A549 (cell line): ENCODE measurements around the gene TARDBP.
"Not testable (repeated sequence)": the region's sequence is repeated elsewhere in the genome, so short reads cannot be mapped to it uniquely, and the experiment has no call there.

ENCODE experiments used
- BHLHE40 ChIP-seq: IDR thresholded peaks from 2 replicates; pipeline ENCODE4 v1.6.1; 2012; ENCODE audit warnings: low read depth, low read length, inconsistent platforms
- CTCF ChIP-seq: fragments of >200 bp; sonication (Bioruptor Twin); formaldehyde crosslinking; IDR thresholded peaks from 3 replicates; pipeline ENCODE4 v1.5.1; 2016
- E2F6 ChIP-seq: IDR thresholded peaks from 2 replicates; pipeline ENCODE4 v1.6.1; 2012; ENCODE audit warnings: low read depth, borderline replicate concordance
- EP300 ChIP-seq, 2 experiments: fragments of >200 bp; sonication (Bioruptor Twin); formaldehyde crosslinking; IDR thresholded peaks; 2 replicates in 1 of 2; 3 replicates in 1 of 2; pipeline ENCODE4 v1.6.1; 2016 to 2017
- HMGXB4 ChIP-seq: fragments of 250-450 bp; sonication (Bioruptor Pico); IDR thresholded peaks from 2 replicates; pipeline ENCODE4 v1.5.0; 2021; ENCODE audit warnings: mild to moderate bottlenecking, moderate library complexity, borderline replicate concordance
- MAFK ChIP-seq: fragments of 450-650 bp; IDR thresholded peaks from 2 replicates; pipeline ENCODE4 v1.6.1; 2014; ENCODE audit not compliant: partially characterized antibody
- MAX ChIP-seq: IDR thresholded peaks from 2 replicates; pipeline ENCODE4 v1.6.1; 2012
- PHF8 ChIP-seq: fragments of 200-600 bp; sonication (generic); IDR thresholded peaks from 2 replicates; pipeline ENCODE4 v1.6.1; 2016; ENCODE audit warnings: low read depth, mild to moderate bottlenecking, antibody characterized with exemption, moderate library complexity, borderline replicate concordance
- POLR2A ChIP-seq: IDR thresholded peaks from 2 replicates; pipeline ENCODE4 v1.6.1; 2012; ENCODE audit warnings: mild to moderate bottlenecking, low read length
- POLR2AphosphoS2 ChIP-seq: conservative IDR thresholded peaks from 2 replicates; pipeline ENCODE4 v1.6.1; 2012; ENCODE audit warnings: low read length, improper control_type of control experiment, inconsistent platforms
- REST ChIP-seq: fragments of 200-600 bp; sonication (generic); IDR thresholded peaks from 2 replicates; pipeline ENCODE4 v1.6.1; 2016; ENCODE audit warnings: antibody characterized with exemption, mild to moderate bottlenecking, moderate library complexity
- RNF2 ChIP-seq: fragments of 200-600 bp; sonication (generic); IDR thresholded peaks from 2 replicates; pipeline ENCODE4 v1.6.1; 2016; ENCODE audit warnings: low read depth, mild to moderate bottlenecking, antibody characterized with exemption, moderate library complexity, borderline replicate concordance
- USF2 ChIP-seq: fragments of 450-650 bp; IDR thresholded peaks from 2 replicates; pipeline ENCODE4 v1.6.1; 2014; ENCODE audit warnings: antibody characterized with exemption

- TF ChIP-seq RNF2; POLR2AphosphoS2; HMGXB4 (CRISPR knock-in tag); EP300 (IDR thresholded peaks at IDR 0.05); USF2; BHLHE40; POLR2A; E2F6; MAX; REST; CTCF; PHF8: not testable (repeated sequence)
- peak; percentile 64 for TF ChIP-seq MAFK
These were observed 24.7 kb downstream of the TARDBP start for GRCh38 chr1:11037019-11037739.
